ENCODE results near the gene MAVS. TPM values are rescaled to one million over a fixed set of nuclear protein-coding genes. Genes with fewer than 3 reads are reported as not detected.
"Not testable (repeated sequence)": the region's sequence is repeated elsewhere in the genome, so short reads cannot be mapped to it uniquely, and the experiment has no call there.

MAVS gene
- total RNA-seq, 2 donors from 2014 or later = 38.6 to 45.2 TPM

DNA sequence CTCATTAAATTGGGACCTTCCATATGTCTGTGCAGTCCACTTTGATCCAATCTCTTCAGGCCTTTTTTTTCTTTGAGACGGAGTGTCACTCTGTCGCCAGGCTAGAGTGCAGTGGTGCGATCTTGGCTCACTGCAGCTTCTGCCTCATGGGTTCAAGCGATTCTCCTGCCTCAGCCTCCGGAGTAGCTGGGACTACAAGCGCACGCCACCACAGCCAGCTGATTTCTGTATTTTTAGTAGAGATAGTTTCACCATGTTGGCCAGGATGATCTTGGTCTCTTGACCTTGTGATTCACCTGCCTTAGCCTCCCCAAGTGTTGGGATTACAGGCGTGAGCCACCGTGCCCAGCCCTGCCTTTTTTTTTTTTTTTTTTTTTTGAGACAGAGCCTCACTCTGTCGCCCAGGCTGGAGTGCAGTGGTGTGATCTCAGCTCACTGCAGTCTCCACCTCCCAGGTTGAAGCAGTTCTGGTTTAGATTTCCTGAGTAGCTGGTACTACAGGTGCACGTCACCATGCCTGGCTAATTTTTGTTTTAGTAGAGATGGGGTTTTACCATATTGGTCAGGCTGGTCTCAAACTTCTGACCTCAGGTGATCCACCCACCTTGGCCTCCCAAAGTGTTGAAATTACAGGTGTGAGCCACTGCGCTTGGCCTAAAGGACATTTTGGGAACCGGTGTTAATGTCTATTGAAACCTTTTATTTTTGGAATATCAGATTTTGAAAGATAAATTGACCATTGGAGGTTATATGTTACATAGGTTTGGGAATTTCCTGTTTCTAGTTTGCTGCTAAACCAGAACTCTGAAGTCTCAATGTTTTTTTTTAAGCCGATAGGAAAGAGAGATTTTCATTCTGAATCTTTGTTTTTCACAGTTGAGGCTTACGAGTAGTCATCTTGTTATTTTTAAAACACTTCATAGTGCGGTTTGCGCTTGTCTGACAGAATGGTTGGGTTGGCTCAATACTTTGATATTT is 60.4 kb downstream of the MAVS start:
- Mint-ChIP-seq H3K4me3 (peak overlapping the region; percentile 74), H3K4me1 (ENCODE audit: low read depth in 2 of 2) (peaks cover 33 to 49% of the 10 kb centered on the region in 2 donors), H3K36me3 (peaks cover 24% of the 10 kb centered on the region), H3K27ac (peak overlapping the region; percentile 75 to 81)
- peak; percentile 83 to 88 for ATAC-seq
- not testable (repeated sequence) for DNase-seq (ENCODE audit: low spot score); H3K9me3 Mint-ChIP-seq; H3K27me3 Mint-ChIP-seq

DNA sequence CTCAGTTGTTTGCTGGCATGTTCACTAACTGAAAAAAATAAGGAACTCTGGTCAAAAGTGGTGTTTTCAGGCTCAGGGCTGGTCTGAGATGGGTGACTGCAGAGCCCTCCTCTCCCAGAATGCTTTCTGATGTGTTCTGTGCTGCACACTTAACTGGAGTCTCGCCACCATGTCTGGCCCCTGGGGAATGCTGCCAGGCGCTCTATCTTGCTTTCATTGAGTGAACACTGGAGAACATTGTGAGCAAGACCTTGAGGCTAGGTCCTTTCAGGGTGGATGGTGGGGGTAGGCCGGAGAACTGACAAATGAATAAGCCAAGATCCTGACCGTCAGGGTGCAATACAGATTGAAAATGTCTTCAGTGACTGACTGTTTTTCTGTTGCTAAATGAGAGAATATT is 62.0 kb downstream of the MAVS start:
- Mint-ChIP-seq H3K4me1 (ENCODE audit: low read depth in 2 of 2) (peaks cover 33 to 41% of the 10 kb centered on the region in 2 donors), H3K4me3 (no peak overlapping the region), H3K36me3 (peaks cover 31% of the 10 kb centered on the region), H3K27ac (no peak overlapping the region), H3K9me3 (no peaks in the 10 kb centered on the region), H3K27me3 (no peaks in the 10 kb centered on the region)
- no peak for ATAC-seq
- no peak for DNase-seq (ENCODE audit: low spot score)

DNA sequence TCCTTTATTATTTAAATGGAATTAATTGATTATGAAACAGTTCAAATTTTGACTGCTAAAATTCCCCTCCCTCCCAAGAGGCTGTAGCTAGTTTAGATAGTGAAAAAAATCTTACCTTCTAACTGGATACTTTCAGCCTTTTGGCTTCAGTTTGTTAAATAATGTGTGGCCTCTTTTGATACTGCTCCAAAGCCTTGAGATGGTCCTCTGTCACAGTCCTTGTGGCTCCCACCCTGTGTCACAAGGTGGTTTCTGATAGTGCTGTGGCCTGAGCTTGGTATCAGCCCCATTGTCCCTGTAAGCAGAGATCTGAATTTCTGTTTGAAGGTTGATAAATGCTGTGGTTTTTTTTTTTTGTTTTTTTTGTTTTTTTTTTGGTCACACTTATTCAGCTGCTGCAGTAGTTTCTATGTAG is 63.3 kb downstream of the MAVS start:
- ATAC-seq (no peak), DNase-seq (ENCODE audit: low spot score) (no peak)
- no peak overlapping the region for H3K27ac Mint-ChIP-seq
- H3K36me3 Mint-ChIP-seq = peaks cover 39% of the 10 kb centered on the region
- H3K4me1 Mint-ChIP-seq (ENCODE audit: low read depth in 2 of 2) = peaks cover 34 to 40% of the 10 kb centered on the region in 2 donors
- H3K9me3 Mint-ChIP-seq = no peaks in the 10 kb centered on the region
- H3K27me3 Mint-ChIP-seq = no peaks in the 10 kb centered on the region
- H3K4me3 Mint-ChIP-seq = no peak overlapping the region

DNA sequence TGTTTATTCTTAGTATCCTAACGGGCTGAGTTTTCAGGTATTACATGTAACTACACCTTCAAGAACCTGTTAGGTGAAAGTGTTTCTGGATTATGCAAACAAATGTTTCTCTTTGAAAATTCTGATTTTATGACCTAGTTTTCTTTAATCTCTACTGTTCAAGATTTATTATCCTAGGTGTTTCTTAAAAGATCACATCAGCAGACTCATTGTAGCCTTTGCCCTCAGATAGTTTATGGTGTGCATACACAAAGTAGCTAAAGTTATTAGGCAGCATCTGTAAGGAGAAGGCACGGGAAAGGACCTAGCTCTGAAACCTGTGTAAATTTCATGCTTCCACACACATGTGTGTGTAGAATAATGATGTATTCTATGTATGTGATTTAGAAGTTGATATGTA is 64.2 kb downstream of the MAVS start:
- ATAC-seq = no peak
- Mint-ChIP-seq H3K4me1 (ENCODE audit: low read depth in 2 of 2) (peaks cover 39 to 45% of the 10 kb centered on the region in 2 donors), H3K27ac (peak overlapping the region in 1 of 2 donors; percentile 25)

DNA sequence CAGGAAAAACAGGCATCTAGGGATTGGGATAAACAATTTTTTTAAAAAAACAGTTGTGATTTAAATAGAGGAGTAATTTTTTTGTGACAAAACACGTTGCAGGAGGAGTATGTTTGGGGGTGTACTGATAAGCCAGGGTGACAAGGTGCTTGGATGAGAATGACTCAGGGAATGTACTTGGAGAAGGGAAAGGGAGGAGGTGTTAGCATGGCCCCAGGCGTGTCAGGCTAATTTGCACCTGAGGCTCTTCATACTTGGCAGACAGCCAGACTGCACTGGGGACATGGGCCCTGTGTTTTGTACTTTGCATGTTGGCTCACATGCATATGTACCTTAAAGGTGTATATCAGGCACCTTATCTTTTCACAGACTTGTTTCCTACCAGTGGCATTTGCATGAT is 65.3 kb downstream of the MAVS start:
- no peak for ATAC-seq
- H3K4me1 Mint-ChIP-seq (ENCODE audit: low read depth in 2 of 2) = peaks cover 43 to 44% of the 10 kb centered on the region in 2 donors
- peaks cover 46% of the 10 kb centered on the region for H3K36me3 Mint-ChIP-seq
- H3K27ac Mint-ChIP-seq = peak overlapping the region in 1 of 2 donors; percentile 61
- no peaks in the 10 kb centered on the region for H3K9me3 Mint-ChIP-seq
- H3K27me3 Mint-ChIP-seq = no peaks in the 10 kb centered on the region
- no peak overlapping the region for H3K4me3 Mint-ChIP-seq
- no peak for DNase-seq (ENCODE audit: low spot score)

More for the DNA sequence above, 64.2 kb downstream of the MAVS start:
- Mint-ChIP-seq H3K27me3 (no peaks in the 10 kb centered on the region), H3K4me3 (no peak overlapping the region), H3K36me3 (peaks cover 46% of the 10 kb centered on the region), H3K9me3 (no peaks in the 10 kb centered on the region)
- DNase-seq (ENCODE audit: low spot score) = no peak

DNA sequence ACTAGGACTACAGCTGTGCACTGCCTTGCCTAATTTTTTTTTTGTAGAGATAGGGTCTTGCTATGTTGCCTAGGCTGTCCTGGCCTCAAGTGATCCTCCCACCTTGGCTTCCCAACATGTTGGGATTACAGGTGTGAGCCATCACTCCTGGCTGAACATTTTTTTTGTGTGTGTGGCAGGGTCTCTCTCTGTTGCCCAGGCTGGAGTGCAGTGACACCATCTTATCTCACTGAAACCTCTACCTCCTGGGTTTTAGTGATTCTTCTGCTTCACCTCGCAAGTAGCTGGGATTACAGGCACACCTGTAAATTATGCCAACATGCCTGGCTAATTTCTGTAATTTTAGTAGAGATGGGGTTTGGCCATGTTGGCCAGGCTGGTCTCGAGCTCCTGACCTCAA is 67.8 kb downstream of the MAVS start:
- ATAC-seq (no peak), DNase-seq (ENCODE audit: low spot score) (no peak)
- H3K27me3 Mint-ChIP-seq = no peaks in the 10 kb centered on the region
- H3K4me1 Mint-ChIP-seq (ENCODE audit: low read depth in 2 of 2) = peaks cover 22 to 43% of the 10 kb centered on the region in 2 donors
- H3K9me3 Mint-ChIP-seq = no peaks in the 10 kb centered on the region
- peak overlapping the region in 1 of 2 donors; percentile 42 for H3K27ac Mint-ChIP-seq
- H3K4me3 Mint-ChIP-seq = no peak overlapping the region
- peaks cover 41% of the 10 kb centered on the region for H3K36me3 Mint-ChIP-seq

DNA sequence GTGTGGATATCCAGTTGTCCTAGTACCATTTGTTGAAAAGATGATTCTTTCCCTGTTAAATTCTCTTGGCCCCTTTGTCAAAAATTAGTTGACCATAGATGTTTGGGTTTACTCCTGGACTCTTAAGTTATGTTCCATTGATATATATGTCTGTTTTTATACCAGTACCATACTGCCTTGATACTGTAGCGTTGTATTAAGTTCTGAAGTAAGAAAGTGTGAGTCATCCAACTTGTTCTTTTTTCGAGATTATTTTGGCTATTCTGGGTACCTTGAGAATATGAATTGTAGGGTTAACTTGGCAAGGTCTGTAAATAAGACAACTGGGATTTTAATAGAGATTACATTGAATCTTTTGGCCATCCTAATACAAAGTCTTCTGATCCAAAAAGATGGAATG is 69.1 kb downstream of the MAVS start:
- no peak for DNase-seq (ENCODE audit: low spot score)
- Mint-ChIP-seq H3K27ac (peak overlapping the region in 1 of 2 donors; percentile 16), H3K9me3 (no peaks in the 10 kb centered on the region), H3K4me3 (no peak overlapping the region), H3K4me1 (ENCODE audit: low read depth in 2 of 2) (peaks cover 22 to 41% of the 10 kb centered on the region in 2 donors), H3K36me3 (peaks cover 32% of the 10 kb centered on the region), H3K27me3 (no peaks in the 10 kb centered on the region)
- no peak for ATAC-seq

DNA sequence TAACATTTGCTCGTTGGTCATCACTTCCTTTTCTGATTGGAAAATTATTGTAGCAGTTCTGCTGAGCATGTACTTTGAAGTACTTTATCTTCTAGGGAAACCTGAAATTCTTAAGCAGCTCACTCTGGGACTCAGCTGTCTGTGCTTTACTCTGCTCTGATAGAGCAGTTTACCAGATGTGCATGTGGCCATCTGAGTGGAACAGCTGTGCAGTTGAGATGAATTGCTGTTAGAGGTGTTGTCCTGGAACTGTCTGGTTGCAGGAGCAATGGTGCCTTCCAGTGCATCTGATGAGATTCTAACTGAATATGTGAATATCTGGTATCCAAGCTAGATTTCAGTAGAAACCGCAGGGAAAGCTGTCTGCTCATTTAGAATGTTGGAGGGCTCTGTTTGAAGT is 69.7 kb downstream of the MAVS start:
- Mint-ChIP-seq H3K4me1 (ENCODE audit: low read depth in 2 of 2) (peaks cover 19 to 38% of the 10 kb centered on the region in 2 donors), H3K9me3 (no peaks in the 10 kb centered on the region), H3K27ac (peak overlapping the region; percentile 16 to 59), H3K4me3 (no peak overlapping the region), H3K36me3 (peaks cover 27% of the 10 kb centered on the region), H3K27me3 (no peaks in the 10 kb centered on the region)
- no peak for DNase-seq (ENCODE audit: low spot score)
- ATAC-seq = no peak

DNA sequence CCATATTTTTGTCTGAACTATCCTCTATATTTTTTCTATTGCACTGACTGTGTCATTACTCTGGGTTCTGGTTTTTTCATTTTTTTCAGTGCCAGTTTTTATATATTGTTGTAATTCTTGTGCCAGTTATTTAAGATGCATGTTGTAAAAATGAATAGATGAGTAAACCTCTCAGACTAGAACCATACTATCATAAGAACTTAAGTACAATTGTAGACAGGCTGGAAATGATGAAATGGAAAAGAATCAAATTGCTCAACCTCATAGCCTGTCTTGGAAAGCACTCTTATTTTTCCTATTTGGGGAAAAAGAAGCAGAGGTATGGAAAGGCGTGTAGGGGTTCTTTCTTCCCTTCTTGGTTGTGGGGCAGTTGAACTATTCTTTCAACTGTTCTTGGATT is 72.7 kb downstream of the MAVS start:
- no peak overlapping the region for H3K27ac Mint-ChIP-seq
- no peak for ATAC-seq
- H3K4me3 Mint-ChIP-seq = no peak overlapping the region
- peaks cover 29% of the 10 kb centered on the region for H3K36me3 Mint-ChIP-seq
- H3K27me3 Mint-ChIP-seq = no peaks in the 10 kb centered on the region
- no peak for DNase-seq (ENCODE audit: low spot score)
- no peaks in the 10 kb centered on the region for H3K9me3 Mint-ChIP-seq
- peaks cover 36 to 50% of the 10 kb centered on the region in 2 donors for H3K4me1 Mint-ChIP-seq (ENCODE audit: low read depth in 2 of 2)

DNA sequence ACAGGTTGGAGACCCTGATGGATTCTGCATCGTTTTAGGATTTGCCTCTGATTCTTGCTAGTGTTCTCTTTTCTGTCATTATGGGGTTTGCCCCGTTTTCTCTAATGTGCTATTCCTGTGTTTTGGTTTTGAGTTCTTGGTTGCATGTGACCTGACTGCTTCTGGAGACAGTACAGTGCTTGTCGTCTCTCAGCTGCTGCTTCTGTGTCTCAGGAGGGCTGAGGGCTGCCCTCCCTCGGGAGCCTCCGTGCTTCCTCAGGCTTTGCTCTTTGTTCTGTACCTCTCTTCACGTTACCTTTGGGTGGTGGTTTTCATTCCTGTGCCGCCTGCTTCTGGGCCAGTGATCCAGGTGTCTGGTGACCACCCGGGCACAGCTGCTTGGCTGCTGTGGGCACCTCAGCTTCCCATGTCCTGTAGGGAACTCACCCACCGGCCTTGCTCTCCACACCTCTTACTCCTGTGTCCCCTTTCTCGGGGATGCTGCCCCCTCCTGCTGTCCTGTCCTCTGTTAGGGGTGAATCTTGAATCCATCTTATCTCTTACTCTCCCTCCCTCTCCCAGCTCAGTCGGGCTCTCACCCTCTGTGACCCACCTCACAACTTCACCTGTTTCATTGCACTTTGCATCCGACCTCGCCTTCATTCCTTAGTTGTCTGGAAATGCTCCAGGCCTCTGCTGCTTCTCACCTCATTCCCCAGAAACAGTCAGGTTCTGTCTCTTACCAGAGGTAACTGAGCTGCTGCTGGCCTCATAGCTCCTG is 75.8 kb downstream of the MAVS start:
- no peak for ATAC-seq

DNA sequence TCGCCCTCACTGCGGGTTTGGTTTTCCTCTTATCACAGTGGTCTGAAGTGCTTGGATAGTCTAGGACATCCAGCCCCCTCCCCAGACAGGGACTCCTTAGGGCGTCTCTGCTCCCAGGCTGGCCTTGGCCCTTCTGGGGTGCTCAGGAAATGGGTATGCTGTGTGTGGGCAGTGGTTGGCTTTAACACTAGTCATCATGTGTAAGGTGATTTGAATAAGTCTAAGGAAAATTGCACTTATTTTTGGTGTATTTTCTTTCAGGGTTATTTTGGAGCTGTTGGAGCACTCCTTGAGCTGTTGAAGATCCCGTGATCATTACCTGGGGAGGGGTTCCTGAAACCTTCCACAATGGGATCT is 76.3 kb downstream of the MAVS start:
- Mint-ChIP-seq H3K36me3 (peaks cover 23% of the 10 kb centered on the region), H3K9me3 (no peaks in the 10 kb centered on the region), H3K4me3 (no peak overlapping the region), H3K27ac (peak overlapping the region; percentile 75 to 85), H3K27me3 (no peaks in the 10 kb centered on the region), H3K4me1 (ENCODE audit: low read depth in 2 of 2) (peaks cover 52 to 63% of the 10 kb centered on the region in 2 donors)
- DNase-seq (ENCODE audit: low spot score) = no peak
- peak in 1 of 2 donors; percentile 8 for ATAC-seq

More for the DNA sequence above, 75.8 kb downstream of the MAVS start:
- H3K4me1 Mint-ChIP-seq (ENCODE audit: low read depth in 2 of 2) = peaks cover 46 to 57% of the 10 kb centered on the region in 2 donors
- peaks cover 23% of the 10 kb centered on the region for H3K36me3 Mint-ChIP-seq
- H3K27ac Mint-ChIP-seq = peak overlapping the region; percentile 75 to 85
- no peak for DNase-seq (ENCODE audit: low spot score)
- no peak overlapping the region for H3K4me3 Mint-ChIP-seq
- no peaks in the 10 kb centered on the region for H3K9me3 Mint-ChIP-seq
- H3K27me3 Mint-ChIP-seq = no peaks in the 10 kb centered on the region

DNA sequence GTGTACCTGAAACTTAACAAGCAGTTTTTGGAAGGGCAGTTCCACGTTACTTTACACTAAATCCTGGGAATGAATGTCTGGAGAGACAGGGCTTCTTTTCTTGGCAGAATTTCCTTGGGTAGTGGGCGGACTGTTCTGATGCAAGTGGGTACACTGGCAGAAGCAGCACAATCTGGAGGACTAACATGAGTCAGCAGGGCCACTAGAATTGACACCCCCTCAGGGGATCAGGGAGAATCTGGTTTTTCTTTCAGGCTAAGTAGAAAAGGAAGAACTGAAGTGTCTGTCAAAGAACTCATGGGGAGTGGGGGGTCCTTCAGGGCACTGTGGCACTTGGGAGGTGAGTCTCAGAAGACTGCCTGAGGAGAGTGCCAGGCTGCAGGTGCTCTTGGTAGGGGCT is 77.2 kb downstream of the MAVS start:
- DNase-seq (ENCODE audit: low spot score) (no peak), ATAC-seq (no peak)
- Mint-ChIP-seq H3K4me3 (peak overlapping the region; percentile 30), H3K4me1 (ENCODE audit: low read depth in 2 of 2) (peaks cover 55 to 63% of the 10 kb centered on the region in 2 donors), H3K27me3 (no peaks in the 10 kb centered on the region), H3K27ac (peak overlapping the region; percentile 75 to 85), H3K36me3 (peaks cover 23% of the 10 kb centered on the region), H3K9me3 (no peaks in the 10 kb centered on the region)

DNA sequence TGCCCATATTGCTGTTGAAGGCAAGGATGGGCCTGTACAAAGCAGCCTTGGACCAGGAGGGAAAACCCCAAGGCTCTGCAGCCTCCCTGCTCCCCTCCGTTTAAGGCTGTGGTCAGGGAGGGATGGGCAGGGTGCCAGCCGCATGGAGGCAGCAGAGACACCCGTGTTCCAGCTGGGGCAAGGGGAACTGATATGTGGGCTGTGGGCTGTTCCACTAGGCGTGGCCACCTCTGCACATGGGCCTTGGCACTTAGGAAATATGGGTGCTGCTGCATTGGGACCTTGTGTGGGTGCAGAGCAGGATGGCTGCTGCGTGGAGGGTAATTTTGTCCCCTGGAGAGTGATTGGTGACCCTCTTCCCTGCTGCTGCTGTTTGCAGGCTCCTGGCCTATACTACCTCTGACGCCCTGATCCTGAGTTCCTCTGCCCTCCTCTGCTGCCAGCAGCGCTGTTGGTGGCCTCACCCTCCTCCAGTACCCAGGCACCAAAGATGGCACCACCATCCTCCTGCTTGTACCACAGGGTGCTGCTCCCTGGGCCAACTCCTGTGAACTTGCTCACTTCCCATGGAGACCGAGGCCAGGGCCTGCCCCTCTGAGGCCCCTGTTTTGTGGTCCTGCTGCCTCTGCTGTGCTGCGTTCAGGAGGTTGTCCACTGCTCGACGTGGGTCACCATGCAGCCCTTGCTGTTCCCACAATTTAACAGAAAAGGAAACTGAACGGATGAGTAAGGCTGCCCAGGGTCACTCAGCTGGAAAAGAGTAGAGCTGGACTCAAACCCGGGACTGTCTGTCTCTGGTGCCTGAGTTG is 77.9 kb downstream of the MAVS start:
- DNase-seq (ENCODE audit: low spot score) = no peak
- no peaks in the 10 kb centered on the region for H3K27me3 Mint-ChIP-seq
- H3K27ac Mint-ChIP-seq = peak overlapping the region; percentile 75 to 85
- no peaks in the 10 kb centered on the region for H3K9me3 Mint-ChIP-seq
- peaks cover 23% of the 10 kb centered on the region for H3K36me3 Mint-ChIP-seq
- peak in 1 of 2 donors; percentile 50 for ATAC-seq
- no peak overlapping the region for H3K4me3 Mint-ChIP-seq
- peaks cover 60 to 62% of the 10 kb centered on the region in 2 donors for H3K4me1 Mint-ChIP-seq (ENCODE audit: low read depth in 2 of 2)

All from natural killer cell treated with Interleukin-12 subunit alpha and Interleukin-12 subunit beta and Interleukin-15 and Interleukin-18, amount 100 ng/mL, for 72 hours (primary cell).